Measurements from ENCODE around the gene CREB5. TPM values are rescaled to one million over a fixed set of nuclear protein-coding genes. Genes with fewer than 3 reads are reported as not detected.

Gene CREB5
- total and polyA plus RNA-seq, 2 of the 8 experiments (the other 6 are each of a cell fraction or from before 2014, with no cell fraction given): 2.4 to 2.7 TPM

DNA sequence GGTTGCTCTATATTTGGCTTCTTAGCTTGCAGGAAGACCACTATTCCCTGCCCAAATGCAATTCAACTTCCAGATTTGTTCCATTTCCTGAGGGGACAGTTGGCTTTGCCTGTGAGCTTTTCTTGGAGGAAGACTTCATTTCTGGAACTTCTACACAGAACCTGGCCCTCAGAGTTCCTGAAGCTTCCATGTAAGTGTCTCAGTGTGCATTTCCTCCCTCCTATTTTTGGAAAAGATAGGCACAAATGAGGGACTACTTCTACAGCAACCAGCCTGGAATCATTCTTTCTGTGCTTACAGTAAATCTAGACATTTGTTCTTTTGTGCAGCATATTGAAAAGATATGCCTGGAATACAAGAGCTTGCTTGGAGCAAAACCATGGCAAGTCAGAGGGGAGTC lies 164.3 kb downstream of the CREB5 start:
- FAIRE-seq: no peak
- CTCF ChIA-PET (ENCODE audit: partially characterized antibody): interaction anchor here (0.9 to 2.6 kb wide), 5 partner anchors 9 to 213 kb away, joined by 3 to 7 read pairs (median 4); no protein-coding TSS in a partner anchor
- no peak overlapping the region for H2AK5ac ChIP-seq (ENCODE audit: low read depth, low read length)

More for the DNA sequence above, 164.3 kb downstream of the CREB5 start:
- Histone ChIP-seq H3K18ac (ENCODE audit: extremely low read depth, low read length) (no peak overlapping the region), H2BK20ac (ENCODE audit: low read length) (no peak overlapping the region), H3K14ac (ENCODE audit: insufficient read length) (no peak overlapping the region), H3K4me2 (ENCODE audit: insufficient read depth in 1 of 2, low read depth in 2 of 2, low read length in 2 of 2) (no peak overlapping the region), H3K56ac (replicated peaks; ENCODE audit: insufficient read length, low read depth, low read length) (no peak overlapping the region), H3K36me3 (ENCODE audit: control insufficient read depth in 2 of 4, insufficient read depth in 4 of 4, low read length in 3 of 4) (no peaks in the 10 kb centered on the region), H3K4ac (replicated peaks; ENCODE audit: insufficient read length, low read depth, low read length) (no peak overlapping the region), H4K20me1 (replicated peaks in 1 of 2; ENCODE audit: control insufficient read depth in 1 of 2, insufficient read depth in 2 of 2, low read length in 2 of 2) (no peaks in the 10 kb centered on the region), H3K4me1 (replicated peaks in 1 of 4; ENCODE audit: control insufficient read depth in 3 of 4, insufficient read depth in 4 of 4, low read length in 3 of 4) (peaks cover 2 to 10% (median 4%) of the 10 kb centered on the region in 4 experiments; a peak in 4 of 7 replicates), H3K9ac (replicated peaks in 1 of 4; ENCODE audit: extremely low read depth in 1 of 4, low read depth in 3 of 4, low read length in 3 of 4) (no peak overlapping the region), H2BK120ac (replicated peaks; ENCODE audit: low read depth, low read length) (no peak overlapping the region), H3K23me2 (ENCODE audit: low read depth, low read length) (no peaks in the 10 kb centered on the region), H2BK12ac (ENCODE audit: low read depth, low read length) (no peak overlapping the region), H4K5ac (ENCODE audit: insufficient read length, low read depth, low read length) (no peak overlapping the region), H3K9me3 (ENCODE audit: insufficient read depth in 2 of 2, low read depth in 1 of 2, low read length in 1 of 2) (no peaks in the 10 kb centered on the region), H3K79me2 (ENCODE audit: control insufficient read depth in 1 of 2, insufficient read depth in 2 of 2, low read length in 2 of 2) (no peaks in the 10 kb centered on the region), H4K91ac (replicated peaks; ENCODE audit: insufficient read length, low read length) (no peak overlapping the region), H3K23ac (ENCODE audit: insufficient read length) (no peak overlapping the region), H3K79me1 (ENCODE audit: low read depth, low read length) (no peaks in the 10 kb centered on the region), H3K4me3 (ENCODE audit: extremely low read depth in 1 of 4, insufficient read depth in 2 of 4, low read depth in 3 of 4, low read length in 4 of 4) (no peak overlapping the region), H2BK15ac (ENCODE audit: low read length) (no peak overlapping the region), H4K8ac (ENCODE audit: extremely low read depth, insufficient read depth, low read length) (no peak overlapping the region), H3K27me3 (replicated peaks in 1 of 4; ENCODE audit: control insufficient read depth in 3 of 4, extremely low read depth in 1 of 4, insufficient read depth in 3 of 4, low read length in 3 of 4) (no peaks in the 10 kb centered on the region), H3K27ac (ENCODE audit: low read depth, low read length) (no peak overlapping the region), H2BK5ac (ENCODE audit: low read depth, low read length) (no peak overlapping the region), H2AFZ (ENCODE audit: low read length) (no peak overlapping the region)
- TF ChIP-seq, protein P1, sequence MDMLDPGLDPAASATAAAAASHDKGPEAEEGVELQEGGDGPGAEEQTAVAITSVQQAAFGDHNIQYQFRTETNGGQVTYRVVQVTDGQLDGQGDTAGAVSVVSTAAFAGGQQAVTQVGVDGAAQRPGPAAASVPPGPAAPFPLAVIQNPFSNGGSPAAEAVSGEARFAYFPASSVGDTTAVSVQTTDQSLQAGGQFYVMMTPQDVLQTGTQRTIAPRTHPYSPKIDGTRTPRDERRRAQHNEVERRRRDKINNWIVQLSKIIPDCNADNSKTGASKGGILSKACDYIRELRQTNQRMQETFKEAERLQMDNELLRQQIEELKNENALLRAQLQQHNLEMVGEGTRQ (IDR thresholded peaks at IDR 0.05; ENCODE audit: low read length): no peak
- TF ChIP-seq SIX5 (IDR thresholded peaks at IDR 0.05; ENCODE audit: low read depth, low read length) (no peak), YY1 (IDR thresholded peaks at IDR 0.05; ENCODE audit: low read depth, low read length) (no peak), JUN (IDR thresholded peaks at IDR 0.05; ENCODE audit: low read depth, low read length) (no peak), EGR1 (IDR thresholded peaks at IDR 0.05; ENCODE audit: borderline replicate concordance, low read depth, low read length) (no peak), ZNF274 (IDR thresholded peaks at IDR 0.05; ENCODE audit: borderline replicate concordance, extremely low read depth, low read length) (no peak), POU5F1 (IDR thresholded peaks at IDR 0.05; ENCODE audit: low read depth, low read length) (no peak), FOSL1 (IDR thresholded peaks at IDR 0.05; ENCODE audit: insufficient read depth, low read depth, low read length) (no peak), TEAD4 (IDR thresholded peaks at IDR 0.05; ENCODE audit: low read depth, low read length) (no peak), CTBP2 (IDR thresholded peaks at IDR 0.05; ENCODE audit: borderline replicate concordance, insufficient read depth, insufficient read length, low read length) (no peak), MAFK (IDR thresholded peaks at IDR 0.05; ENCODE audit: low read depth, low read length) (no peak), SP2 (IDR thresholded peaks at IDR 0.05; ENCODE audit: low read length) (no peak)
- TF ChIP-seq, protein P2, sequence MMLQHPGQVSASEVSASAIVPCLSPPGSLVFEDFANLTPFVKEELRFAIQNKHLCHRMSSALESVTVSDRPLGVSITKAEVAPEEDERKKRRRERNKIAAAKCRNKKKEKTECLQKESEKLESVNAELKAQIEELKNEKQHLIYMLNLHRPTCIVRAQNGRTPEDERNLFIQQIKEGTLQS (IDR thresholded peaks at IDR 0.05; ENCODE audit: insufficient read depth, low read depth, low read length): no peak
- POLR2A ChIA-PET (ENCODE audit: partially characterized antibody): no interaction called here
- no peak for DNase-seq (ENCODE audit: low read depth in 1 of 2, low spot score in 2 of 2)
